ENCODE measurements around the gene XPR1.
A peak's percentile ranks its signal among the peaks of the same experiment; 100 is the strongest.

Gene XPR1

DNA sequence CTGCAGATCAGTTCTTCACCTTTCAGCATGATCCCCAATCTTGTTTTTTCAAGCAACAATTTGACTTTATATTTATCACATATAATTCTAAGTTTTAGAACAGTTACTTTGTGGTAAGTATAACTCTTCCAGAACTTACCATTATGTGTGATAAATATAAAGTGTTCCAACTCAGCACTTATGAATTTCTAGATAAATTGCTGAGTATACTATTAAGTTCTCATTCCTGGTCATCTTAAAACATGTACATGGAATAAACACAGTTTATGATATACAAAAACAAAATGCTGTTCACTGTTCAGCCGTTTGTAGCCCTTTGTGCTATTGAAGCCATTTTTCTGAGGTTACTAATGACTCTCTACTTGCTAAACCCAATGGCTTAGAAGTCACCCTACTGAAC lies 5.1 kb upstream of the XPR1 start:
- no peak for TF ChIP-seq POLR2A (IDR thresholded peaks at IDR 0.05; ENCODE audit: low read depth, low read length)
- DNase-seq (ENCODE audit: insufficient read length, low spot score): no peak
- FAIRE-seq: no peak

DNA sequence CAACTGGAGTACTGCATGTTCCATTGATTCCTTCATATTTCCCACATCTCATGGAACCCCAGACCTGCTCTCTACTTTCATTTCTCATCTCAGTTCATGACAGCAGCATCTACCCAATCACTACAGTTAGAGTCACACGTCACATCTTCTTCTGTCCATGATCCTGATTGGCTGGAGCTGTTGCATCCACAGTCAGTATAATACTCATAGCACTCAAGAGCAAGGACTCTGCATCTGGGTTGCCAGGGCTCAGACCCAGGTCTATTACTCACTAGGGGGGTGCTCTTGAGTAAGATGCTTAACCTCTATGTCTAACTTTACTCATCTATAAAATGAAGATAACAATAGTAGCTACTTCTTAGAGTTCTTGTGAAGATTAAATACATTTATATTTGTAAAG lies 4.4 kb upstream of the XPR1 start:
- no peak for DNase-seq (ENCODE audit: insufficient read length, low spot score)
- no peak for FAIRE-seq
- TF ChIP-seq POLR2A (IDR thresholded peaks at IDR 0.05; ENCODE audit: low read depth, low read length): no peak

DNA sequence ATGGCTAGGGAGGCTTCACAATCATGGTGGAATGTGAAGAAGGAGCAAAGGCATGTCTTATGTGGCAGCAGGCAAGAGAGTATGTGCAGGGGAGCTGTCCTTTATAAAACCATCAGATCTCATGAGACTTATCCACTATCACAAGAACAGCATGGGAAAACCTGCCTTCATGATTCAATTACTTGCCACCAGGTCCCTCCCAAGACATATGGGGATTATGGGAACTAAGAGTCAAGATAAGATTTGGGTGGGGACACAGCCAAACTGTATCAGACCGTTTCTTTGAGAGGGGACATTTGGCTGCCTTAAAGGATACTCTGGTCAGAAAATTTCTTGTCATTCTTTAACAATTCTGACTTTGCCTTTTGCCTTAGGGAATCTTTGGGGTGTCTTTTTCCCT lies 3.2 kb upstream of the XPR1 start:
- FAIRE-seq: no peak
- no peak for TF ChIP-seq POLR2A (IDR thresholded peaks at IDR 0.05; ENCODE audit: low read depth, low read length)
- no peak for DNase-seq (ENCODE audit: insufficient read length, low spot score)

DNA sequence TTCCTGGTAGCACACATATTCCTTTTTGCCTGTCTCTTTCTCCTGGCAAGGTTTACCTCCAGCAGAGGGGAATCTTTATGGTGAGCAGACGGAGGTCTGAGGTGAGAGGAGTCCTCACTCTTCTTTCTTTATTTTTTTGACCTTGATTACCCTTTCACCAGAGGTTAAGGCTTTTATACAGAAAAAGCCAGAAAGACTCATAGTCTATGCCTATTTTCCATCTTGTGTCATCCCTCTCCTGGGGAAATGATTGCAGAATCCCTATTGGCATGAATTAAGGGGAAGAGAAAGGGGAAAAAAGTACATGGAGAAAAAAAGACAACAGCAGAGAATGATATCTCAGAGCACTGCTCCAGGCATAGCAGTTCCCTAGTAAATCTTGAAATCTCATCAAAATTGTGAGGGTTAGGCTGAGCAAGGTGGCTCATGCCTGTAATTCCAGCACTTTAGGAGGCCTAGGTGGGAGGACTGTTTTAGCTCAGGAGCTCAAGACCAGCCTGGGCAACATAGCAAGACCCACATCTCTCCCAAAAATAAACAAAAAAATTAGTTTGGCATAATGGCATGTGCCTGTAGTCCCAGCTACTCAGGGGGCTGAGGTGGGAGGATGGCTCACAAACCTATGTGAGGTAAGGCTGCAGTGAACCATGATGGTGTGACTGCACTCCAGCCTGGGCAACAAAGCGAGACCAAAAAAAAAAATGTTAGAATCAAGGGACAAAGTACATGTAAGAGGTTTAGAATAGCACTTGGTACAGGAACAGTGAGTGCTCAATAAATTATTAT lies 1.2 kb upstream of the XPR1 start:
- FAIRE-seq: no peak
- TF ChIP-seq POLR2A (IDR thresholded peaks at IDR 0.05; ENCODE audit: low read depth, low read length): no peak

DNA sequence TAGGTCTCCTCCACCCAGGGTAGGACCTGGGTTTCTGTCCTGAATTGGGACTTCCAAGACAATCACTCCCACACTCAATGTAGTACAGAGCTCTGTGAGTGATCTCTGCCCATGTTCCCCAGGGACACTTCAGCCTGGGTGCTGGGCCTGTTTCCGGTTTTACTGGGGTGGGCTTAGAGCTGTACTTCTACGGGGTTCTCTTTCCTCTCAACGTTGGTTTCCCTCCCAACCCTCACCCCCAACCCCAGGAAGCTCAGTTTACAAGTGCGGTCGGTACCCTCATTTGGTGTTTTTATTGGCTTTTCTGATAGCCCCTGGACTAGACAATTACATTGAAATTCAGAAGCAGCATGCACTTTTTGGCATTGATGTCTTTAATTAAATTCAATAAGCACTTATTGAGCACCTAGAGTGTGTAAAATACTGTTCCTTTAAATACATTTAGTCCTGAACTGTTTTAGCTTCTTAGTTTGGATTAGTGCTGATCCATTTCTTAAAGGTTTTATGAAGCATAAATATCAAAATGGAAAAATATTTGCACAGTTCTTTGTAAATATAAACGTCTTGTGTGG lies 542 bp upstream of the XPR1 start:
- no peak for TF ChIP-seq POLR2A (IDR thresholded peaks at IDR 0.05; ENCODE audit: low read depth, low read length)
- DNase-seq (ENCODE audit: insufficient read length, low spot score): no peak
- no peak for FAIRE-seq

More for the DNA sequence above, 1.2 kb upstream of the XPR1 start:
- DNase-seq (ENCODE audit: insufficient read length, low spot score): no peak

DNA sequence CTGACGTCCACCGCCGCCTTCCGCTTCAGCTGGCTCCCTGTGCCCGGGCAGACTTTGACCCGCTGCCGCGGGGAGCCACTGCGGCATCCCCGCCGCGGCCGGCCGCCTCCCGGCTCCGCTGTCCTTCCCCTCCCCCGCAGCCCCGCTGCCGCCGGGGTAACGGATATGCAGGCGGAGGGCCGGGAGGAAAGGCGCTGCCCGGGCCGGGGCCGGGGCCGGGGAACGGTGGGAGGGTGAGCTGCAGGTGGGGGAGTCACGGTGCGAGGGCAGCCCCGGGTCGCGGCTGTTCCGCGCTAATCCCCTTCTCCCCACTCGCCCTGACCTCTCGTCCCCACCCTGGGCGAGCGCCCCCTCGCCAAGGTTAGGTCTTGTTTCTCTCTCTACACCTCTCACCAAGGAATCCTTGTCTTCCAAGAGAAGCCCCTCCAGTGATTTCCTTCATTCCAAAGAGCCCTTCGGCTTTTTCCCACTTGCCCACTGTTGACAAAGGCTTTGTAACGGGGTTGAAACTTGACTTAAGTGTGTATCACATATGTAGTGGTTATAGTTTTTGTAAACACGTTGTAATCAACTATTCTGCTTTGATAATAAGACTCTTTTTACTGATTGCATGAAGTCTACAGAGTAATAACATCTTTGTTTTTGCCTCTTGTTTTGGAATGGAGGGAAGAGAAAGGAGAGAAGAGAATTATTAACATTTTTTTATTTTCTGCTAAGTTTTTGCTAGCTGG lies 669 bp downstream of the XPR1 start:
- TF ChIP-seq POLR2A (IDR thresholded peaks at IDR 0.05; ENCODE audit: low read depth, low read length): no peak
- FAIRE-seq: peak; percentile 58
- peak; percentile 33 for DNase-seq (ENCODE audit: insufficient read length, low spot score)

DNA sequence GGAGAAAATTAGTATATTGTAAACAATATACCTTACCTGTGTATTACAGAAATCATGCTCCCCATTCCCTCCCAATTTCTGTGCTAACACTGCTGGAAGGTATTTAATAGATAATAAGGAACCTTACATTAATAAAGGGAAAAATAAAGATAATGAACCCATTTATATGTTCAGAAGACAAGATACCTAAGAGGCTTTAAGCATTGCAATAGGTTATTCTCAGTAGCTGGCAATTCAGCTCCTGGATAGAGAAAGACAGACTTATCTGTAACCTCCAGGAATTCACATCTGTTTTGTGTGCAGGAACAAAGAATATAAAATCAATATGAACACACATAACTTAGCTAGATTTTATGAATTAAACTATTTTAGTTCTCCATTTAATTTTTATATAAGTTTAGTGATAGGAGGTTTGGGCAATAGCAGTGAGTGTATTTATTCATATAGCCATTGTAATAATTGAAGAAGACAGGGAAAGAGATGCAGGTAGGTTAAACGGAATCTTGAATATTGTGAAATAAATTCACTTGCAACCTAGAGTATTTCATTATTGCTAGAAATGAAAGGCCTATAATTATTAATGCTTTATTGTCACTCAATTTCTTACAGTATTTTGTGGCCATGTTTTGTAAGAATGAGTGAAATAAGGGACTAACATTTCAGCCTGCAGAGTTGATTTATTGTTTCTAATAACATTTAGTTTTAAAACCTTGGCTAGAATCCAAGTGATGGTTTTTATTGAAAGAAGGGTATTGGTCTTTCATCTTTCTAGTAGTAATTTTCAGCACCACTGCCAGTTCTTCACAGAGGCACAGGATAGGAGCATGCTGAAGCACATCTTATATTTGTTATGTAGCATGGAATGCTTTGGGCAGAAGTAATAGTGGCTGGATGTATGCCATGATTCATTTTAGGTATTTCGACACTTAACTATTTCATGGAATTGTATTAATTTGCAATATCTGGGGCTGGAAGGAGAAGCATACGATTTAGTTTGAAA lies 1.5 kb downstream of the XPR1 start:
- no peak for TF ChIP-seq POLR2A (IDR thresholded peaks at IDR 0.05; ENCODE audit: low read depth, low read length)
- FAIRE-seq (peak; percentile 23), DNase-seq (ENCODE audit: insufficient read length, low spot score) (no peak)

DNA sequence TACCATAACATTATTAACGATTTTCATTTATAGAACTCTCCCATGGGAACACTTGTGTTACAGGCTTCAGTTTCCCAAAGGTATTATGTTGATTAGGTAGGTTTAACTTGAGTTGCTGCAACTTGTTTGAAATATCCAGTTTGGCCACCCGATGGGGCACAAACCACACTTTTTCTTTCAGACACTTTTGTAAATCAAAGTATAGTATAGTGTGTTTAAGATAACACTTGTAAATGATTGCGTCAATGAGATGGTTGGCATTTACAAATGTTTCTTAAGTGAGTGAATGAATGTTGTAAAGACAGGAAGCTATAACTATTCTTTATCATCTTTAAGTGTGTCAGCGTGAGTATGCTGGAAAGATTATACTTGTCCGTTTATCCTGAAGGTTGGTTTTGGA lies 4.3 kb downstream of the XPR1 start:
- DNase-seq (ENCODE audit: insufficient read length, low spot score) (no peak), FAIRE-seq (peak; percentile 76)
- TF ChIP-seq POLR2A (IDR thresholded peaks at IDR 0.05; ENCODE audit: low read depth, low read length): no peak

DNA sequence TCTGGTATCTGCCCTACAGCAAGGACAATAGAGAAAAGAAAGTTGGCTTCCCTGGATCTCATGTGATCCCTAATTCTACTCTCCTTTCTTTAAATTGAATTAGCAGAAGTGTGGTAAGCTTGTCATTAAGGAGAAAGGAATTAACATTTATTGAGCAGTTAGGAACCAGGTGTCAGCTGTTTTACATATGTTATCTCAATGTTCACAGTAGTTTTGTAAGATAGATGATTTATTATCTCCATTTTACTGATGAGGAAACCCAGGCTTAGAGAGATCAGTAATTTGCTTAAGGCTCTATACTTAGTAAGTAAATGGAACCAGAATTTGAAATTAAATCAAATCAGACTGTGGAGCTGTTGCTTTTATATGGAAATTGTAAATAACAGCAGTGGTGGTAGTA lies 8.0 kb downstream of the XPR1 start:
- DNase-seq (ENCODE audit: insufficient read length, low spot score) (no peak), FAIRE-seq (peak; percentile 52)
- no peak for TF ChIP-seq POLR2A (IDR thresholded peaks at IDR 0.05; ENCODE audit: low read depth, low read length)

DNA sequence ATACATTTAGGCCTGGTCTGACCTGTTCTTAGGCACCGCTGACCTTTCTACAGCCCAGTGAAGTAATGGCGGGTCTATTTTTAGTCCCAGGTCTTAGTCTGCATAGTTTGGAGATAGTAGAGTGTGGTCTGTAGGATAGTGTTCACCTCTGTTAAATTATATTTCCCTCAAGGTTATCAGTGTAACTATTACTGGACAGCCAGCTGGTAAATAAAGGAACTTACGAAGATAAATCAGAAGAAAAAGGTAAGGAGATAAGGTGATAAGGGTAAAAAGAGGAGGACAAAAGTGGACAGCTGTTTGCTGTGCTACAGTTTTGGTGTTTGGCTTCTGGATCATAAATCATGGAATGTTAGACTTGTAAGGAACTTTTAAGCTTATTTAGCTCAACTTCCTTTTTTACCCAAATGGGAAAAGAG lies 8.7 kb downstream of the XPR1 start:
- no peak for DNase-seq (ENCODE audit: insufficient read length, low spot score)
- no peak for FAIRE-seq
- no peak for TF ChIP-seq POLR2A (IDR thresholded peaks at IDR 0.05; ENCODE audit: low read depth, low read length)

DNA sequence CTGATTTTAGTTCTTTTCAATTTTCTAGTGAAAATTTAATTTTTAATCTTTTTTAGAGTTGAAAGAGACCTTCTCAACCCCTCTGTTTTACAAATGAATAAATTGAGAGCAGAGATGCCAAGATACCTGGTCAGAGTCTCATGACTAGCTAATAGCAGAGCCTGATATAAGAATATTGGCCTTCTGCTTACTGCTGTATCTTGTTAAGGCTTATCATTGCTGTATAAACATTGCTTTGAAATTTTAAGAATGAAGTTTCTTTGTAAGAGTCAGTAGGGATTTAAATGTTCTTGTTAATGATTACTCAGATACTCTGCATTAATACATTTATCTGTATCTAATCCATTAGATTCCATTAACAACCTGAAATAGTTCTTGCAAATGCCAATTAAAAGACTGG lies 9.8 kb downstream of the XPR1 start:
- no peak for TF ChIP-seq POLR2A (IDR thresholded peaks at IDR 0.05; ENCODE audit: low read depth, low read length)
- DNase-seq (ENCODE audit: insufficient read length, low spot score) (no peak), FAIRE-seq (no peak)

DNA sequence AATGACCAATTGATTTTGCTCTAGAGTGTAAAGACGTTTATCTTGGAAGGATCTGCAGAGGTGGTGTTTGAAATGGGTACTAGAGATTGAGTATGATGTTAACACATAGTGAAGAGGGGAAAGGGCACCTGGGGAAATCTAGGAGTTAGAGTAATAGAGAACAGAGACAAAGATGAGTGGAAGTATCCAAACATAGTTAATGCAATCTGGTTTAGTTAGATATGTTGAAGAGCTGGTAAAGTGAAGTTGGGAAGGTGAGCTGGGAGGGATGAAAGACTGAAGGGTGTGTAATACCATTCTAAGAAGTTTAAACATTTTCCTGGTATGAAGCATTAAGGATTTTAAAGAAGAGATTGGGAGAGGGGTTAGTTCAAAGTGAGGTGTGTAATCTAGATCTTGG lies 11.0 kb downstream of the XPR1 start:
- FAIRE-seq (no peak), DNase-seq (ENCODE audit: insufficient read length, low spot score) (no peak)
- no peak for TF ChIP-seq POLR2A (IDR thresholded peaks at IDR 0.05; ENCODE audit: low read depth, low read length)

DNA sequence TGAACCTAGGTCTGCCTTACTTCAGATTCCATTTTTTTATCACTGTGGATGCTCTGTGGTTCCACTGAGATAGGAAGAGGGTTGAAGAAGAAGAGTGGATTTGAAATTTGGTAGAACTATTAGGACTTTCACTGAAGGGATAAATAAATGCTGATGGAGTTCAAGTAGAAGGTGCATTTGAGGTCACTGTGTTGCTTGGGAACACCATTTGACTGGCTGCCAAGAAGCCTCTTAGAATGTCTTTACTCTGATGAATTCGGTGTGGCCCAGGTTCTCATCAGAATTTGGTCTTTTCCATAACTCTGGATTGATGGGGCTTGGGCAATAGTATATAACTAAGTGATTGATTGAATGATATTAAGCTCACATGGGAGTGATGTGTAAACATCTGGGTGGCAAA lies 11.9 kb downstream of the XPR1 start:
- peak; percentile 30 for FAIRE-seq
- TF ChIP-seq POLR2A (IDR thresholded peaks at IDR 0.05; ENCODE audit: low read depth, low read length): no peak
- DNase-seq (ENCODE audit: insufficient read length, low spot score): no peak

Data from H54 (cell line).